Measurements from ENCODE around the gene MYCL. TPM values are rescaled to one million over a fixed set of nuclear protein-coding genes. Genes with fewer than 3 reads are reported as not detected.

Gene MYCL
- total and polyA plus RNA-seq, 2 of the 13 experiments (the other 11 are each of a cell fraction or from before 2014, with no cell fraction given), result 0.31 to 1.7 TPM

GRCh38 chr1:39863177-39863576 is 38.5 kb downstream of the MYCL start:
- BruUV-seq (replicated peaks), result no TSS peak
- Histone ChIP-seq H3K27ac (ENCODE audit: extremely low read length, insufficient read depth, low read length) (no peak overlapping the region), H3K36me3 (replicated peaks in 1 of 2; ENCODE audit: control insufficient read depth in 1 of 2, insufficient read depth in 2 of 2, low read length in 2 of 2) (peaks cover 2 to 4% of the 10 kb centered on the region in 2 experiments; a peak in 3 of 5 replicates), H3K79me2 (ENCODE audit: insufficient read depth, low read length) (peaks cover 71% of the 10 kb centered on the region), H4K20me1 (ENCODE audit: insufficient read depth, low read length) (no peaks in the 10 kb centered on the region), H3K9me3 (ENCODE audit: low read length) (no peaks in the 10 kb centered on the region), H2AFZ (ENCODE audit: low read length) (no peak overlapping the region), H3K4me3 (replicated peaks in 1 of 3; ENCODE audit: insufficient read depth in 1 of 3, low read depth in 2 of 3, low read length in 3 of 3) (no peak overlapping the region), H3K27me3 (ENCODE audit: control insufficient read depth in 1 of 2, insufficient read depth in 2 of 2, low read length in 2 of 2) (no peaks in the 10 kb centered on the region), H3K4me1 (ENCODE audit: insufficient read depth, low read length) (peaks cover 15% of the 10 kb centered on the region), H3K4me2 (ENCODE audit: low read depth, low read length) (no peak overlapping the region), H3K9ac (ENCODE audit: insufficient read depth, low read depth, low read length) (no peak overlapping the region)
- ATAC-seq (no peak), FAIRE-seq (no peak), DNase-seq (ENCODE audit: low spot score) (no peak)
- ChIA-PET POLR2A (no interaction called here), CTCF (ENCODE audit: low intra/inter-chr PET ratio, low total read pairs) (no interaction called here)
- TF ChIP-seq SRF (IDR thresholded peaks at IDR 0.05; ENCODE audit: low read depth, low read length) (no peak), ZNF121 (CRISPR knock-in tag; IDR thresholded peaks at IDR 0.05) (0 out of 2 replicates have a peak, but pooled peaks have one; percentile 16)
- in situ Hi-C loops (cut with HindIII; ENCODE audit: extremely low pct_ligation_motif_present, low pct_unique_long_range_greater_than_20kb), result no loop called here
- 89% methylated on average over 5 of the region's 5 CpGs for WGBS (ENCODE audit: low lambda C conversion rate)
- intact Hi-C loops (cut with micrococcal nuclease; ENCODE audit: unreplicated experiment), result no loop called here

- H3K9ac ChIP-seq (ENCODE audit: insufficient read depth, low read depth, low read length), result no peak overlapping the region
- ATAC-seq, result no peak
- ChIA-PET POLR2A (no interaction called here), CTCF (ENCODE audit: low intra/inter-chr PET ratio, low total read pairs) (no interaction called here)
- no peak overlapping the region for H3K4me3 ChIP-seq (replicated peaks in 1 of 3; ENCODE audit: insufficient read depth in 1 of 3, low read depth in 2 of 3, low read length in 3 of 3)
- no TSS peak for BruUV-seq (replicated peaks)
- H3K27me3 ChIP-seq (ENCODE audit: control insufficient read depth in 1 of 2, insufficient read depth in 2 of 2, low read length in 2 of 2), result no peaks in the 10 kb centered on the region
- H3K9me3 ChIP-seq (ENCODE audit: low read length), result no peaks in the 10 kb centered on the region
- DNase-seq (ENCODE audit: low spot score), result no peak
- no peak overlapping the region for H3K4me2 ChIP-seq (ENCODE audit: low read depth, low read length)
- intact Hi-C loops (cut with micrococcal nuclease; ENCODE audit: unreplicated experiment), result no loop called here
- H4K20me1 ChIP-seq (ENCODE audit: insufficient read depth, low read length), result 0 out of 2 replicates have a peak, but pooled peaks cover 3% of the 10 kb centered on the region
- TF ChIP-seq THYN1 (CRISPR knock-in tag; IDR thresholded peaks at IDR 0.05; ENCODE audit: borderline replicate concordance, low read depth) (no peak), FLYWCH1 (CRISPR knock-in tag; IDR thresholded peaks at IDR 0.05) (no peak), PBX3 (CRISPR knock-in tag; IDR thresholded peaks at IDR 0.05; ENCODE audit: borderline replicate concordance) (no peak), CHD4 (IDR thresholded peaks at IDR 0.05; ENCODE audit: borderline replicate concordance, low read length) (no peak), MATR3 (CRISPR knock-in tag; IDR thresholded peaks at IDR 0.05) (no peak), ZNF577 (CRISPR knock-in tag; IDR thresholded peaks at IDR 0.05; ENCODE audit: borderline replicate concordance, low read depth) (no peak), LBX2 (CRISPR knock-in tag; IDR thresholded peaks at IDR 0.05; ENCODE audit: borderline replicate concordance) (no peak), ZNF790 (CRISPR knock-in tag; IDR thresholded peaks at IDR 0.05; ENCODE audit: borderline replicate concordance) (no peak), HDAC2 (CRISPR knock-in tag; IDR thresholded peaks at IDR 0.05) (no peak), POGK (CRISPR knock-in tag; conservative IDR thresholded peaks at IDR 0.05) (no peak), ASH2L (IDR thresholded peaks at IDR 0.05; ENCODE audit: insufficient read length, low read depth, low read length) (no peak), FOSL1 (CRISPR knock-in tag; IDR thresholded peaks at IDR 0.05; ENCODE audit: borderline replicate concordance) (no peak)
- no peak overlapping the region for H3K27ac ChIP-seq (ENCODE audit: extremely low read length, insufficient read depth, low read length)
- no peak overlapping the region for H2AFZ ChIP-seq (ENCODE audit: low read length)
- H3K79me2 ChIP-seq (ENCODE audit: insufficient read depth, low read length), result peaks cover 72% of the 10 kb centered on the region
- in situ Hi-C loops (cut with HindIII; ENCODE audit: extremely low pct_ligation_motif_present, low pct_unique_long_range_greater_than_20kb), result no loop called here
- H3K4me1 ChIP-seq (ENCODE audit: insufficient read depth, low read length), result peaks cover 15% of the 10 kb centered on the region
- H3K36me3 ChIP-seq (replicated peaks in 1 of 2; ENCODE audit: control insufficient read depth in 1 of 2, insufficient read depth in 2 of 2, low read length in 2 of 2), result peaks cover 2 to 12% of the 10 kb centered on the region in 2 experiments; a peak in 3 of 5 replicates
- no peak for FAIRE-seq
- WGBS (ENCODE audit: low lambda C conversion rate), result 98% methylated on average over 7 of the region's 7 CpGs
Observed at GRCh38 chr1:39861003-39861402, 40.7 kb downstream of the MYCL start.
